T-cell (primary cell): ENCODE results near the gene SCRG1. TPM values are rescaled to one million over a fixed set of nuclear protein-coding genes. Genes with fewer than 3 reads are reported as not detected.
A peak's percentile ranks its signal among the peaks of the same experiment; 100 is the strongest.

Experiments
- ATAC-seq, 4 experiments: fragments of 200-7000 bp in 3 of 4; fragments of 150-1000 bp in 1 of 4; cut with Tn5 transposase; replicated peaks in 1 of 4; 1 replicate in 3 of 4; 2 replicates in 1 of 4; pipeline ENCODE4 v1.10.0; 2021; ENCODE audit warnings: moderate library complexity in 3 of 4, mild to moderate bottlenecking in 2 of 4, moderate number of reproducible peaks in 1 of 4
- CTCF ChIA-PET, 2 donors: fragments of 300-600 bp; sonication (Branson Sonifier 250); formaldehyde crosslinking; loops; one replicate each; lab custom pipeline; 2022; ENCODE audit warnings: antibody characterized with exemption in 2 of 2; lab: Charles Lee
- POLR2A ChIA-PET, 2 donors: fragments of 300-600 bp; sonication (Branson Sonifier 250); formaldehyde crosslinking; loops; one replicate each; lab custom pipeline; 2022; ENCODE audit warnings: antibody characterized with exemption in 2 of 2; lab: Charles Lee
- DNase-seq, 35 experiments: peaks; one replicate each; pipeline versions ENCODE4 v3.0.0 to v3.0.0-alpha.2; 2013 to 2023
- H3K27ac ChIP-seq: one replicate; pipeline ENCODE4 v1.5.1; 2013; ENCODE audit warnings: low read length
- H3K27me3 ChIP-seq, 2 experiments: replicated peaks in 1 of 2; 1 replicate in 1 of 2; 2 replicates in 1 of 2; pipeline versions ENCODE4 v1.6.1 to v1.7.0; 2013; ENCODE audit warnings: low read length in 1 of 2, mixed read lengths in 1 of 2; ENCODE audit not compliant: control insufficient read depth in 2 of 2, insufficient read depth in 2 of 2; ENCODE audit errors: extremely low read depth in 1 of 2
- H3K36me3 ChIP-seq, 2 donors: 1 replicate in 1 of 2; 2 replicates in 1 of 2; pipeline versions ENCODE4 v1.6.1 to v1.7.0; 2013; ENCODE audit warnings: low read length in 1 of 2; ENCODE audit not compliant: control insufficient read depth in 2 of 2, insufficient read depth in 1 of 2; ENCODE audit errors: extremely low read depth in 1 of 2
- H3K4me1 ChIP-seq, 2 experiments: 1 replicate in 1 of 2; 2 replicates in 1 of 2; pipeline versions ENCODE4 v1.6.1 to v1.7.0; 2013; ENCODE audit warnings: low read length in 2 of 2, mixed read lengths in 1 of 2; ENCODE audit not compliant: insufficient read depth in 2 of 2, control insufficient read depth in 1 of 2; ENCODE audit errors: extremely low read depth in 1 of 2
- H3K4me3 ChIP-seq, 2 donors: 1 replicate in 1 of 2; 2 replicates in 1 of 2; pipeline versions ENCODE4 v1.5.1 to v1.7.0; 2013; ENCODE audit warnings: mild to moderate bottlenecking in 2 of 2, low read length in 1 of 2, moderate library complexity in 1 of 2; ENCODE audit not compliant: control insufficient read depth in 1 of 2; ENCODE audit errors: extremely low read depth in 1 of 2
- H3K9me3 ChIP-seq: 2 replicates; pipeline ENCODE4 v1.7.0; 2013
- H3K27ac Mint-ChIP-seq, 2 donors: one replicate each; pipeline ENCODE4 v1.8.0; 2020 to 2021; ENCODE audit warnings: mild to moderate bottlenecking in 2 of 2, mixed read lengths in 2 of 2
- H3K27me3 Mint-ChIP-seq, 2 donors: one replicate each; pipeline ENCODE4 v1.8.0; 2021 to 2022; ENCODE audit warnings: mixed read lengths in 2 of 2
- H3K36me3 Mint-ChIP-seq: one replicate; pipeline ENCODE4 v1.8.0; 2021; ENCODE audit warnings: mixed read lengths
- H3K4me1 Mint-ChIP-seq, 3 donors: one replicate each; pipeline ENCODE4 v1.8.0; 2020 to 2022; ENCODE audit warnings: mixed read lengths in 3 of 3, mild to moderate bottlenecking in 1 of 3
- H3K4me3 Mint-ChIP-seq, 3 donors: one replicate each; pipeline ENCODE4 v1.8.0; 2020 to 2022; ENCODE audit warnings: mild to moderate bottlenecking in 3 of 3, mixed read lengths in 3 of 3, moderate library complexity in 3 of 3
- H3K9me3 Mint-ChIP-seq, 3 donors: one replicate each; pipeline ENCODE4 v1.8.0; 2020 to 2022; ENCODE audit warnings: mixed read lengths in 3 of 3
- WGBS: methylation state at CpG from one replicate; pipeline ENCODE4 v1.1.5; 2013; ENCODE audit warnings: missing lambda C conversion rate; ENCODE audit not compliant: insufficient coverage; 5-methylcytosine and 5-hydroxymethylcytosine counted together
- total RNA-seq, 35 experiments: library from RNA in 6 of 35; stranded (reverse) in 6 of 35; fragments of 120-200 nt in 1 of 35; gene quantifications; one replicate each; pipeline versions ENCODE4 v1.2.1 to v1.2.4 and lab custom pipeline; 2013 to 2026

Gene SCRG1
- total RNA-seq, 5 donors from 2014 or later (not counting 1 experiment from before 2014, with no cell fraction given), result not detected

DNA sequence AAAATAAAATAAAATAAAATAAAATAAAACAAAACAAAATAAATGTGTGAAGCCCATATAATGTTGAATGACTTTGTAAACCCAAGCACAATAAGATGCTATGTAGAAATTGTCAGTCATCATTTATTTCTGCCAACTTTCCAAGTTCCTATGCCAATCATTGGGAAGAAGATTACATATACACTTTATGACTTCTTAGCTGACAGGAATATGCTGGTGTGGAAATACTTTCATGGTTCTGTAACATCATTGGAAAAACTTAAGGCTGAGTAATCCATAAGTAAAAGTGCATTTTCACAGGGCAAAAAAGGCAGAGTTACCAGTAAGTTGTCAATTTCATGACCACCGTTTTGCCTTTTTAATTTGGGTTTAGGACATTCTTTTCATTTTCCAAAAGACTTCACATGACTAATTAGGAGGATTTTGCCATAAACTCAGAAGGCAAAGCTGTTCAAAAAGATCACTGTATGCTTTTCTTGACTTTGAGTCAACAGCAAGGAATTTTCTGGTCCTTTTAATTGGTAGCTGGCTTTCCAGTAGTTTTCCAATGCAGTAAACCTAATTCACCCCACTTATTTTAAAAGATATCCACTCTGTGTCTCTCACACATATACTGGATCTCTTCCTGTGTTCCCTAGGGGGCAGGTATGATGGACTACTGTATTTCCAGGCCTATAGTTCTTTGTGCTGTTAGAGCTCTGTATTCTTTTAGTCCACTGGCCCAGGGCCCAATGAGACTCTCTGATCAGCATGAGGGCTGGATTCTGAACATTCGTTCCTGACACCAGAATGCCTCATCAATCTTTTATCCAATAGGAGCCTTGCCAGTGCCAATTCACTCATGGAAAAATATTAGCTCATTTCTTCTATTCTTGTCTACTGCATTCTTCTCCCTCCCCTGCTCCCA lies 26.2 kb upstream of the SCRG1 start:
- peaks cover 0 to 4% (median 0%) of the 10 kb centered on the region in 3 donors for H3K9me3 Mint-ChIP-seq
- peaks cover 14 to 15% of the 10 kb centered on the region in 2 experiments for H3K4me1 ChIP-seq
- no peak overlapping the region for H3K4me3 ChIP-seq
- H3K4me3 Mint-ChIP-seq, result peak overlapping the region in 1 of 3 donors; percentile 57
- peak overlapping the region; percentile 76 to 79 for H3K27ac Mint-ChIP-seq
- POLR2A ChIA-PET, result interaction anchor here (0.7 kb wide), 2 partner anchors 95 to 857 kb away, joined by 3 read pairs; no protein-coding TSS in a partner anchor
- ATAC-seq (no peak), DNase-seq (no peak)
- H3K4me1 Mint-ChIP-seq, result peaks cover 35 to 40% (median 37%) of the 10 kb centered on the region in 3 donors
- no peaks in the 10 kb centered on the region for H3K36me3 Mint-ChIP-seq
- 82% methylated on average over 2 of the region's 2 CpGs for WGBS
- no peaks in the 10 kb centered on the region for H3K9me3 ChIP-seq
- H3K27me3 Mint-ChIP-seq, result no peaks in the 10 kb centered on the region
- H3K27me3 ChIP-seq, result no peaks in the 10 kb centered on the region
- H3K36me3 ChIP-seq, result no peaks in the 10 kb centered on the region
- H3K27ac ChIP-seq, result no peak overlapping the region
- CTCF ChIA-PET, result interaction anchor here (0.6 to 1.4 kb wide), 6 partner anchors 10 to 106 kb away, joined by 3 to 4 read pairs (median 4); no protein-coding TSS in a partner anchor

DNA sequence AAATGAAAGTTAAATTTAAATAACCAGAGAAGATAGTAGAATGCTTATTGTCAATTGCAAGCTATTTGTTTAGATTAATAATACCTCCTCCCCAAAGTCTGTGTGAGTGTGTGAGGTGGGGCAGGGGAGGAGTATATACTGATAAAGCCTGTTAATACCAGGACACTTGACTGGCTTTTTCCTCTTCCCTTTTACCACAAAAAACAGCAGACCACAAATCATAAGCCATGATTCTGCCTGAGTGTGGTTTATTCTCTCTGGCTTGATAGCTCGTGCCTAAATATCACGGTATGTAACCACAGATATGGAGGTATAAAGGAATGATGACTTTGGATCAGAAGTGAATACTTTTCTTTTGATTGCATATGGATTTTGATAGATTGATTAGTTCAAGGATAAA lies 21.9 kb upstream of the SCRG1 start:
- Histone ChIP-seq H3K9me3 (no peaks in the 10 kb centered on the region), H3K4me3 (no peak overlapping the region), H3K4me1 (peaks cover 6 to 11% of the 10 kb centered on the region in 2 experiments), H3K36me3 (no peaks in the 10 kb centered on the region), H3K27ac (no peak overlapping the region), H3K27me3 (no peaks in the 10 kb centered on the region)
- Mint-ChIP-seq H3K4me3 (no peak overlapping the region), H3K9me3 (no peaks in the 10 kb centered on the region), H3K27me3 (no peaks in the 10 kb centered on the region), H3K27ac (no peak overlapping the region), H3K36me3 (no peaks in the 10 kb centered on the region), H3K4me1 (peaks cover 11 to 18% (median 13%) of the 10 kb centered on the region in 3 donors)
- DNase-seq (no peak), ATAC-seq (no peak)
- ChIA-PET CTCF (interaction anchor here (0.5 to 3.2 kb wide), 41 partner anchors 8 to 898 kb away, joined by 3 to 44 read pairs (median 4); partner anchors contain the start of gene HMGB2 (in 1 of the 2)), POLR2A (no interaction called here)
- no CpG with 5 or more reads among the region's 2 CpGs for WGBS

GRCh38 chr4:173420324-173420752 lies 21.4 kb upstream of the SCRG1 start:
- Mint-ChIP-seq H3K27me3 (no peaks in the 10 kb centered on the region), H3K4me1 (peaks cover 7 to 13% (median 9%) of the 10 kb centered on the region in 3 donors), H3K4me3 (no peak overlapping the region), H3K27ac (no peak overlapping the region), H3K9me3 (no peaks in the 10 kb centered on the region), H3K36me3 (no peaks in the 10 kb centered on the region)
- no peaks in the 10 kb centered on the region for H3K36me3 ChIP-seq
- ChIA-PET CTCF (interaction anchor here (0.5 to 3.2 kb wide), 41 partner anchors 8 to 899 kb away, joined by 3 to 44 read pairs (median 4); partner anchors contain the start of gene HMGB2 (in 1 of the 2)), POLR2A (no interaction called here)
- H3K4me1 ChIP-seq, result peaks cover 2 to 6% of the 10 kb centered on the region in 2 experiments
- no peaks in the 10 kb centered on the region for H3K27me3 ChIP-seq
- no peaks in the 10 kb centered on the region for H3K9me3 ChIP-seq
- no peak overlapping the region for H3K27ac ChIP-seq
- DNase-seq, result peak in 1 of 35 experiments; percentile 43
- WGBS, result no CpG with 5 or more reads among the region's 4 CpGs
- no peak overlapping the region for H3K4me3 ChIP-seq
- peak in 3 of 4 experiments; percentile 34 to 47 (median 44) for ATAC-seq

- no peaks in the 10 kb centered on the region for H3K27me3 Mint-ChIP-seq
- H3K27ac ChIP-seq, result no peak overlapping the region
- ATAC-seq (no peak), DNase-seq (no peak)
- no peak overlapping the region for H3K4me3 Mint-ChIP-seq
- no peak overlapping the region for H3K4me3 ChIP-seq
- H3K36me3 ChIP-seq, result no peaks in the 10 kb centered on the region
- H3K4me1 ChIP-seq, result no peaks in the 10 kb centered on the region
- H3K36me3 Mint-ChIP-seq, result no peaks in the 10 kb centered on the region
- WGBS, result no CpG with 5 or more reads among the region's 3 CpGs
- no peaks in the 10 kb centered on the region for H3K9me3 ChIP-seq
- no peaks in the 10 kb centered on the region for H3K9me3 Mint-ChIP-seq
- ChIA-PET POLR2A (no interaction called here), CTCF (interaction anchor here (0.8 to 3.9 kb wide), 11 partner anchors 28 to 743 kb away, joined by 3 to 44 read pairs (median 5); partner anchors contain the start of gene SAP30 (in 1 of the 2))
- no peaks in the 10 kb centered on the region for H3K27me3 ChIP-seq
- H3K27ac Mint-ChIP-seq, result no peak overlapping the region
- H3K4me1 Mint-ChIP-seq, result peaks cover 3 to 5% (median 5%) of the 10 kb centered on the region in 3 donors
These were observed 19.7 kb upstream of the SCRG1 start for GRCh38 chr4:173418639-173419038.

DNA sequence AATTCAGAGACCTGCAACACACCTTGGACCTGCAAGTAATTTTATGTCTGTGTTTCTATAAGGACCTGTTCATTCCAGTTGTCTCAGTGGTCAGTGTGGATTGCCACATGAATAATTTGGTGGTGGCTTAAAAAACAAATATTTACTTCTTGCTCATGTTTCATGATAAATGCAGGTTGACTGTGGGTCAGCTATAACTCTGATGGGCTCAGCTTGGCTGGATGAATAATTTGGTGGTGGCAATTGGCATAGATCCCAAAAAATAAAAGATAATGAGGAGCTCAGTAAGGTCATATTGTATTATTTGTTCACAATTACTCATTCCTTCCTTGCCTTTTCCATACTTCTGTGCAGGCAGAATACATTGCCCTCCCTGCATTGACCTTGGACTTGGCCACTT lies 18.9 kb upstream of the SCRG1 start:
- Histone ChIP-seq H3K4me1 (no peaks in the 10 kb centered on the region), H3K9me3 (no peaks in the 10 kb centered on the region), H3K27me3 (no peaks in the 10 kb centered on the region), H3K27ac (no peak overlapping the region), H3K36me3 (no peaks in the 10 kb centered on the region), H3K4me3 (no peak overlapping the region)
- DNase-seq (no peak), ATAC-seq (no peak)
- no peaks in the 10 kb centered on the region for H3K27me3 Mint-ChIP-seq
- H3K27ac Mint-ChIP-seq, result no peak overlapping the region
- no peaks in the 10 kb centered on the region for H3K36me3 Mint-ChIP-seq
- H3K9me3 Mint-ChIP-seq, result no peaks in the 10 kb centered on the region
- H3K4me1 Mint-ChIP-seq, result peaks cover 3 to 5% (median 4%) of the 10 kb centered on the region in 3 donors
- ChIA-PET CTCF (interaction anchor here (0.6 to 4.6 kb wide), 14 partner anchors 9 to 404 kb away, joined by 3 to 44 read pairs (median 4); no protein-coding TSS in a partner anchor), POLR2A (no interaction called here)
- no peak overlapping the region for H3K4me3 Mint-ChIP-seq

DNA sequence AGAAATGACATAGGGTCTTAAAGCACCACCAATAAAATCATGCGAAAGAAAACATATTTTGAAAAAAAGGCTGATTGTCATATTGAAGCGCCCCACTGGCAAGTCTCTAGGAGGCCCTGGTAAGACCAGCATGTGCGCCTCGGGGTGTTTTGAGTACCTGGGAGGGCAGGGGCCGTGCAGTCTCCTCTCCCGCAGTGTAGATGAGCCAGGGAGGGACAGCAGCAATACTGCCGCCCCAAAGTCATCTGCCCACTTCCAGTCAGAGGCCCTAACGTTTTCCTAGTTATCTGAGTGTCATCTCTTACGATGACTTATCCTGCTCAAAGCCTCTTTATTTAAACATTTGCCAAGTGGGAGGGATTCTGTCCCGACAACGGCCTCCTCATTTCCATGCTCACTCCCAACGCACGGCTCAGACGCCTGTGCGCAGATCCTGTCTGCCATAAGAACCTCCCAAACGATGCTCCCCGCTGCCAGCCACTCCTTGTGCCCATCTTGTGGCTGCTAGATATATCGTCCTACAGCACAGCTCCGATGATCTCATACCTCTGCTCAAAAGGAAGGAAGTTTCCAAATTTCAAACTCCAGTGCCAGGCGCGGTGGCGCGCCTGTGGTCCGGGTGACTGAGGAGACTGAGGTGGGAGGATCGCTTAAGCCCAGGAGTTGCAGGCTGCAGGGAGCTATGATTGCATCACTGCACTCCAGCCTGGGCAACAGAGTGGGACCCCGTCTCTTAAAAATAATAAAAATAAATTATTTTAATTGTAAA lies 17.2 kb upstream of the SCRG1 start:
- Mint-ChIP-seq H3K4me3 (no peak overlapping the region), H3K36me3 (no peaks in the 10 kb centered on the region), H3K4me1 (peaks cover 3 to 5% (median 4%) of the 10 kb centered on the region in 3 donors), H3K27ac (no peak overlapping the region), H3K9me3 (no peaks in the 10 kb centered on the region), H3K27me3 (no peaks in the 10 kb centered on the region)
- DNase-seq (peak in 2 of 35 experiments; percentile 3 to 17), ATAC-seq (no peak)
- ChIA-PET POLR2A (no interaction called here), CTCF (interaction anchor here (0.6 to 4.6 kb wide), 9 partner anchors 18 to 127 kb away, joined by 3 to 44 read pairs (median 4); no protein-coding TSS in a partner anchor)
- H3K9me3 ChIP-seq, result no peaks in the 10 kb centered on the region
- no peak overlapping the region for H3K4me3 ChIP-seq
- no peaks in the 10 kb centered on the region for H3K36me3 ChIP-seq
- H3K27me3 ChIP-seq, result no peaks in the 10 kb centered on the region
- H3K4me1 ChIP-seq, result no peaks in the 10 kb centered on the region
- H3K27ac ChIP-seq, result no peak overlapping the region
- WGBS, result 87% methylated on average over 20 of the region's 26 CpGs
